Myocyte (in vitro differentiated cells): Measurements from ENCODE around the gene CCL27. TPM values are rescaled to one million over a fixed set of nuclear protein-coding genes. Genes with fewer than 3 reads are reported as not detected.
A peak's percentile ranks its signal among the peaks of the same experiment; 100 is the strongest.

ENCODE experiments used
- DNase-seq: peaks from one replicate; pipeline ENCODE4 v3.0.0-alpha.2; 2012; ENCODE audit warnings: low read depth
- polyA plus RNA-seq: library from polyadenylated mRNA; unstranded; fragments of >200 nt; gene quantifications from one replicate; pipeline ENCODE4 v1.2.1, GENCODE V29; 2012; ENCODE audit warnings: missing spikeins
- total RNA-seq: library from RNA; depleted of rRNA; stranded (reverse); fragments of >200 nt; gene quantifications from 2 replicates; pipeline ENCODE4 v1.2.3, GENCODE V29; 2014

The CCL27 gene, protein sequence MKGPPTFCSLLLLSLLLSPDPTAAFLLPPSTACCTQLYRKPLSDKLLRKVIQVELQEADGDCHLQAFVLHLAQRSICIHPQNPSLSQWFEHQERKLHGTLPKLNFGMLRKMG
- total RNA-seq = not detected in 2 replicates
- polyA plus RNA-seq = 0.38 TPM

DNA sequence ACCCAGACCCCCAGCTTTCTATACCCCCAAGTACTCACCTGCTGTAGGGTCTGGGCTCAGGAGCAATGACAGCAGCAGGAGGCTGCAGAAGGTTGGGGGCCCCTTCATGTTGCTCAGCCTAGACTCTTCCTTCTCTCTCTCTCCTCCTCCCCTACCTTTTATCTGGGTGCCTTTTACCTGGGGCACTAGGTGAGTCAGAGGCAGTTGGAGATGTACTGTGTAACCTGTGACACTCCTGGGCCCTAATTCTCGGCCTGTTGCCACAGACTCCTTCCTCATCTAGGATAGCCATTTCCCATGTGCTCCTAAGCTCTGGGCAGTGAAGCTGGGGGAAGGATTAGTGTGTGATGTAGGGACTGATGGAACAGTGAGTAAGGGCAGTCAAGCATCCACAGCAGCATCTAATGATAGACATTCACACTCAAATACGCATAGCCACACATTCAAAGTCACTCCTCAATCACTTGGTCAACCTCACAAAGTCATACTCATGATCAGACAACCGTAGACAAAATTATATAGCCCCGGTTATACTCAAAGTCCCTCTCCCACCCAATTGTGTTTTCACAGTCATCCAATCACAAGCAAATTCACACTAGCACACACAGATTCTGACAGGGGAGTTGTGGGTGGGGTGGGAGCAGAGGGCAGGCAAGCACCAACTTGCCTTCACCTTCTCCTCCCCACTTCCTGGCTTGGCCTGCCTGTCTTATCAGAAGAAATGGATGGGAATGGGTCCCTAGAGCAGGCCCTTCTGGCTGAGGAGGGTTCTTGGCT is at the start of gene CCL27:
TSS of gene CCL27 (minus strand) at position 132 of the 777 bp plus-strand sequence. CDS start at position 108, 24 bp downstream.
- no peak for DNase-seq

DNA sequence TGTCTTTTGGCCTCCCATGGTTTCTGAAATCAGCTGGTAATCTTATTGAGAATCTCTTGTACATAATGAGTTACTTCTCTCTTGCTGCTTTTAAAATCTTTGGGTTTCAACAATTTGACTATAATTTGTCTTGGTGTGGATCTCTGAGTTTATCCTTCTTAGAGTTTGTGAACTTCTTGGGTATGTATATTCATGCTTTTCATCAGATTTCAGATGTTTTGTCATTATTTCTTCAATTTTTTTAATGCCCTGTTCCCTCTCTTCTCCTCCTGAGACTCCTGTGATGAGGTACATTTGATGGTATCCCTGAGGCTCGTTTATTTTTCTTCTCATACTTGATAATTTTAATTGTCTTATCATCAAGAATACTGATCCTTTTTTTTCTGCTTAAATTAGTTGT is 49.7 kb upstream of the CCL27 start:
- no peak for DNase-seq

DNA sequence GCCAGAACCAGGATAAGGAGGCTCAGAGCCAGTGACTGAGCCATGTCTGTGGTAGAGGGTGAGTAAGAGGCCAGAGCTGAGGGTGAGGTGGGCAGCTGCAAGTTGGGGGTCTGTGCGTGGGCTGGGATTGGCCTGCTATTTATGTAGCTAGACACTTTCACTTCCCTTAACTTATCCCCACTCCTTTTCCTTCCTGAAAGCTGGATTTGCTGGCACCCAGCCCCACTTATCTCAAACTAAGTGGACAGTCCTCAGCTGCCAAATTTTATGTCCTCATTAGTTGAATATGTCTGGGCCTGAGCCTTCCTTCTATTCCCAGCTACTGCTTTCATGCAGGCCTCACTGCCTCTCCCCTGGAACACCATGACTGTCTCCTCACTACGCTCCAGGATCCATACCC is 47.6 kb upstream of the CCL27 start, which contains the start of gene CCL21:
TSS of gene CCL21 (minus strand) at position 114 of the 400 bp plus-strand sequence. CDS start at position 44, 70 bp downstream.
- DNase-seq = peak; percentile 73

DNA sequence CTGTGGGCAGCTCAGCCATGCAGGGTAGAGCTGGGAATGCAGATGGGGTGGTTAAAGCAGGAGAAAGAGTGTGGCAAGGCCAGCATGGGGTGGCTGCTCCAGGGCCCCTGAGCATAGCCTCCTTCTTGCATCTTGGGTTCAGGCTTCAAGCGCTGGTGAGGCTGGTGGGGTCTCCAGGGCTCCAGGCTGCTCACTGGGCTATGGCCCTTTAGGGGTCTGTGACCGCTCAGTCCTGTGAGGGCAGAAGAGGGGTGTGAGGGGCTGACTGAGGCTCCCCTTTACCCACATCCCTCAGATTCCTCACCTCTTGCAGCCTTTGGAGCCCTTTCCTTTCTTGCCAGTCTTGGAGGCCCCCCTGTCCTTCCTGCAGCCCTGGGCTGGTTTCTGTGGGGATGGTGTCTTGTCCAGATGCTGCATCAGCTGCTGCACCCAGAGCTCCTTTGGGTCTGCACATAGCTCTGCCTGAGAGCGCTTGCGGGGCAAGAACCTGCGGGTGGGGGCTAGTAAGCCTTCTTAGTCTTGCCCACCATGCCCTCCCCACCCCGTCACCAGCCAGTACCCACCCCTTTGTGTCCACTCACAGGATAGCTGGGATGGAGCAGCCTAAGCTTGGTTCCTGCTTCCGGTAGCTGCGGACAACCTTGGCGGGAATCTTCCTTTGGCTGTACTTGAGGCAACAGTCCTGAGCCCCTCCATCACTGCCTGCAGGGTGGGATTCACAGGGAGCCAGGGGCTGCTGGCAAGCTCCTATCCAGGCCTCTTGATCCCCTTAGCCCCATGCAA is 46.9 kb upstream of the CCL27 start:
- DNase-seq = no peak

DNA sequence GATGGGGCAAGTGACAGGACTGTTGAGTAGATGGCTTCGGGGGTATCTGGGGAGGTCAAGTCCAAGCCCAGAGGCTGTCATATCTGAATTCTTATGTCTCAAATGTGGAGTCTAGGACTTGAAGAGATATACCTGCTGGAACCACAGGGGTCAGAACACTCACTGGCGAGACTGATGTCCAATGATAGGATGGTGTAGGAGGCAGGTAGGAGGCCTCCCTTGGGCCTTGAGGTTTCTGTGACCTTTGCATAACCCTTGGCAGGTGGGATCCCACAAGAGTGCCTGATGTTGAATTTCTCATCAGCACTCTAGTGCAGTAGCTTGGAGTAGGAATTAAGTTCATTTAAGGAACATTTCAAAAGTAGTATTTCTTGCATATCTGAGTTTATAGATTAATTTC is 44.7 kb upstream of the CCL27 start:
- DNase-seq = no peak

DNA sequence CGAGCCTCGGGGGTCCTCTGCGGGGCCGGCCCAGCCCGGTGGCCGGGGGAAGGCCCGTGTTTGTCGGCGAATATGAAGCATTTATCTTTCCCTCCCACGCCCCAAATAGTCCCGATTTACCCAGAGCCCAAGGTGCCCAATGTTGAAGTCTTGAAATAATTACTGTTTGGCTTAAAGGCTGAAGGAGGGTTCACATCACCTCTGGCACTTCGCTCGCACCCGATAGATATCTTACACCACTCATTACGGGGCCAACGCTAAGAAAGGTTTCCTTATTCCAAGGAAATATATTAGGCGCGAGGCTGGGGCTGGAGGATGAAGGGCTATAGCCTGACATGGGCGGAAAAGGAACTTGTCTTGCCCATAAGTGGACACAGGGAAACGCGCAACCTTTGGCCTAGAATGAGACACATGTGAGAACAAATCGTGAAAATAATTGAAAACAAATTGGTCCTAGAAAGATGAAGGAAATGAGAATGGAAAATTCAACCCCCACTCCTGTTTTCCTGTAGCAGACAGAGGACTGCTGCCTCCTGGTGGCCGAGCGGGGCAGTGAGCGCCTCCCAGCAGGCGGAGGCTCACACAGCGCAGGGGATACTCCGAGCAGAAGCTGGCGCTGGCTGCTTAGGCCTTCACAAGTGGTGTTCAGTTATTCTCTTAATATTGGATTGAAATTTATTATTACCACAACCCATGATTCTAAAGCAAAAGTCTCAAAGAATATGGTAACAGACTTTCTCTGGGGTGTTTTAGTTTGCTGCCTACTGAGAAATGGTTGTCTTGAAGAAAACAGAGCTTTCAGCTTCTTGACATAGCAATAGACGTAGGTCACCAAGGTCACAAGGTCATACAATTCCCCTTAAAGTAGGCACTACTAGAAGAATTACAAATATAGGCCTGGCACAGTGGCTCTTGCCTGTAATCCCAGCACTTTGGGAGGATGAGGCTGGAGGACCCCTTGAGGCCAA is 39.6 kb upstream of the CCL27 start:
- peak; percentile 75 for DNase-seq

DNA sequence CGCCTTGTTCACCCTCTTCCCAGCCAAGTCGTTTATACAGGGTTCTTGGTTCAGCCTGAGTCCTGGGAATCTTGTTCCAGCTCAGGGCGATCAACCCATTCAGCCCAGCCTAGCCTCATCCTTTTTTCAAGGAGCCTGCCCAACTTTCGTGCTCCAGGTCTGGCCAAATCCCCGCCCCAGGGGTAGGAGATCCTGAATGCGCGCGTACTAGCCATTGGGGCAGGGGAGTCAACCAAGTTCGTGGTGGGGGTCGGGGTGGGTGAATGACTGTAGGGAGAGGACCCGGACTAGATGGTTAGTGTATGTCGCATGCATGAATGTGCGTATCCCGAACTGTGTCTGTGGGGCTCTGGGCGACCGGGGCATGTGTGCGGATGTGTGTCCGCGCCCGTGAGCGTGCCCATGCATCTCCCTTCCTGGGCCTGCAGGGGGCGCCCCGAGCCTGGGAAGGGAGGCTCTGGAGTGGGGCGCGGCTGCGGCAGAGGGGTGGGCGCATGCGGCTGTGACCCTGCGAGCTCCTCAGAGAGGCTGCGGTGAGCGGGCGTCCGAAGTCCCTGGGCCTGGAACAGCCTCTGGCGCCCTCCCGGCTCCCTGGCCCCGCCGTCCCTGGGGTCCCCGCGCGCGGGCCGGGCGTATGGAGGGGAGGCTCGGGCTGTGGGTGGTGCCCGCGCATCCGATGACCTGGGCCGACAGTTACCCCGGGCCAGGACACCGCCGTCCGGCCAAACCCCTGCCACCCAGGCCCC is 38.7 kb upstream of the CCL27 start:
- DNase-seq = peak; percentile 79

DNA sequence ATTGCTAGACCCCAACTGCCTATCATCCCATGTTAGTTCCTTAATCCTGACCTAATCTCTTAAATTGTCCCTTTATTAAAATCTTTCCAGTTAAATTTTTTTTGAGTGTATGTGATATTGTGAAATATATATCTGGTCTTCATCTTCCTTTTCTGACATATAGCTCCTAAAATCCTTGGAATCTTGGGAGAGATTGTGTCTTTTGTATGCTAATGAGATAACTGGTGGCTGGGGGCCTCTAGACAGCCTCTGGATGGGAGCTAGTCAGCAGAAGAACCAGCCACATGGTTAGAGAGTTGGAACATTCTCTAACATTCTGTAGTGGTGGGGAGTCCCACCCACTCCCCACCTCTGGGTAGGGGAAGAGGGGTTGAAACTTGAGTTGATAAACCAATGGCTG is 32.4 kb upstream of the CCL27 start:
- no peak for DNase-seq

DNA sequence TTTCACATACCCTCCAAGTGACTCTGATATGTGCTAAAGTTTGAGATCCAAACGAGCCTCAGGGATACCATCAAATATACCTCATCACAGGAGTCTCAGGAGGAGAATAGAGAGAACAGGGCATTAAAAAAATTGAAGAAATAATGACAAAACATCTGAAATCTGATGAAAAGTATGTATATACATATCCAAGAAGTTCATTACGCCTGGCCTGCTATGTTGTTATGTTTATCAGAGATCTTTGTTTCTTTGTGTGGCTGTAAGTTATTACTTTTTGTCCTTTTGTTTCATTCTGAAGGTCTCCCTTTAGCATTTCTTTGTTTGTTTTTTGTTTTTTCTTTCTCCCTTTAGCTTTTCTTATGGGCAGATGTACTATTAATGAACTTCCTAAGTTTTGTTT is 31.1 kb upstream of the CCL27 start:
- DNase-seq = no peak

DNA sequence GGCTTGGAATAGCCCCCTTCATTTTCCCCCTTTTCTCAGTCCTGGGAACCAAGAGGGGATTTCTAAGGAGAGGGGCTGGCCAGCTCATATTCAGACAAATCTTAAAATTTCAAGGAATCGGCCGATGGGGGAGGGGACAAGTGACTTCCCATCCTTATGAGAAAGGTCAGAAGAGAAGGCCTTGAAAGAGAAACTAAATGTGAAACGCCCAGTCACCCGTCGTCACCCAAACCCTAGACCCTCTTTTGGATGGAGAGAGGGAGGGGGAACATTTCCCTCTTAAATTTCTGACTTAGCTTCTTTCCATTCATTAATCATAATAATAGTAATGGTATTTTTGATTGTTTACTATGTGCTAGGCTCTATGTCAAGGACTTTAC is 29.5 kb upstream of the CCL27 start:
- DNase-seq = no peak

DNA sequence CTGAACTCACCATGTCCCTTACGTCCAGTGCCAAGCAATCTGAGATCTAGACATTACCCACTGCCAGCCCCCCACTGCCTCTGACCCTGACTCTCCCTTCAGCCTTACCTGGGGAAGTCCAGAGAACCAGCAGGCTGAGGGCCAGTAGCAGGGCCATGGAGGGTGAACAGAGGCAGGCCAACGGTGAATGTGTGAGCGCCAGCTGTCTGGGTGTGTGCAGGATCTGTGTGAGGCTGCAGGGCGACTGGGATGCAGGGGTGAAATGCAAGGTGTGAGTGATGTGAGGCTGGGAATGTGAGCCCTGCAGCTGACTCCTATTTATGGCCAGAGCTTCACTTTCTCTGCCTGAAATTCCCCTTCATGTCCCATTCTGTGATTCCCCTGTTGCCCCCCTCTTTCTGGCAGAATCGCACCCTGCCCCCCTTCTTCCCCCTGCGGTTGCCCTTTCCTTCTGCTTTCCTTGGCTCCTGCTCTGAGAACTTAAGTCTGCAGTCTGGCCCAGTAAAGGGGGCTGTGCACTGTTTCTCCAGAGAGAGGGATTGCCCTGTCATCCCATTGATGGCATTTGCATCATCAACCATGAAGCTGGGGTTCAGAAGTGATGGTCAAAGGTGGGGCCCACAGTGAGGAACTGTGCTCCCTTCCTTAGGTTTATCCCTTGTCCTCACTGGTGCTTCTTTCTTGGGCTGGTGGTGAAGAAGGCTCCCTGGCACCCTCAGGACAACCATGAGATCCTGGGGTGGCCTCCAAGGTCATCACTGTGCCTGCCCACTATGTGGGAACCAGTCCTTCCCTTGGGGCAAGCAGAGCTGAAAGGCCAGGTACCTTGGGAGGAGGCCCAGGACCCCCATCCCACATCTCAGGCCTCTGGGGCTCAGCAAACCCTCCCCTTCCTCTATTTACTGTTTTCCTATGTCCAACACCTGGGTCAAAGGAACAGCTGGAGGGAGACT is 28.8 kb upstream of the CCL27 start, which contains the start of gene CCL19:
TSS of gene CCL19 (minus strand) at position 294 of the 953 bp plus-strand sequence. CDS start at position 157, 137 bp downstream.
- no peak for DNase-seq

DNA sequence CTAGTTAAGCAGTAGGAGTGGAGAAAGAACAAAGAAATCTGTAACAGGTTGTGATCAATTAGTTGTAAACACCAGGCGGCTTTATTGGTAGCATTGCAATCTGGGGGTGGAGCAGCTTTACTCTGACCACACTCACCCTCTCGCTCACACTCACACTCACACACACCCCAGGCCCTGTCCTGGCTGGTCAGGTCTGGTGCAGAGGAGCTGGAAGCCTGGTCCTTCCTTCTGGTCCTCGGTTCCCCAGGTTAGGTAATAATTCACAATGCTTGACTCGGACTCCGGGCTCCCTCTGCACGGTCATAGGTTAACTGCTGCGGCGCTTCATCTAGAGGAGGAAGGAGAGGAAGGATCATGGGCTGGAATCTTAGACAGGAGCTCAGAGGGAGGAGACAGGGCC is 27.1 kb upstream of the CCL27 start:
- no peak for DNase-seq

DNA sequence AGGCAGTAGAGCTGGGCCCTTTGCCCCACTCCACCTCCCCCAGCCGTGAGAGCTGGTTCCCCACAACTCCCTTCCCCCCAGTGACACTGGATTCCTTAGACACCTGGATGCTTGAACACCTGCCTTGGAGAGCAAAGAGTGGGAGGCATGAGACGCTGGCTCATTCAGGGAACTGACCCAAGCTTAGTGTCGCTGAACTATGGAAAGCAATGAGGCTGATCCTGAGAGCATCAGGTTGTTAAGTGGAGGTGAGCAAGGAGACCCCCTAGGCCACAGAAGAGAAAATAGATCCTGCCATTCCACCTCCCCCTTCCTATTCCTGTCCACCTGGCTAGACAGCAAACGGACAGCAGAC is 26.6 kb upstream of the CCL27 start:
- no peak for DNase-seq

DNA sequence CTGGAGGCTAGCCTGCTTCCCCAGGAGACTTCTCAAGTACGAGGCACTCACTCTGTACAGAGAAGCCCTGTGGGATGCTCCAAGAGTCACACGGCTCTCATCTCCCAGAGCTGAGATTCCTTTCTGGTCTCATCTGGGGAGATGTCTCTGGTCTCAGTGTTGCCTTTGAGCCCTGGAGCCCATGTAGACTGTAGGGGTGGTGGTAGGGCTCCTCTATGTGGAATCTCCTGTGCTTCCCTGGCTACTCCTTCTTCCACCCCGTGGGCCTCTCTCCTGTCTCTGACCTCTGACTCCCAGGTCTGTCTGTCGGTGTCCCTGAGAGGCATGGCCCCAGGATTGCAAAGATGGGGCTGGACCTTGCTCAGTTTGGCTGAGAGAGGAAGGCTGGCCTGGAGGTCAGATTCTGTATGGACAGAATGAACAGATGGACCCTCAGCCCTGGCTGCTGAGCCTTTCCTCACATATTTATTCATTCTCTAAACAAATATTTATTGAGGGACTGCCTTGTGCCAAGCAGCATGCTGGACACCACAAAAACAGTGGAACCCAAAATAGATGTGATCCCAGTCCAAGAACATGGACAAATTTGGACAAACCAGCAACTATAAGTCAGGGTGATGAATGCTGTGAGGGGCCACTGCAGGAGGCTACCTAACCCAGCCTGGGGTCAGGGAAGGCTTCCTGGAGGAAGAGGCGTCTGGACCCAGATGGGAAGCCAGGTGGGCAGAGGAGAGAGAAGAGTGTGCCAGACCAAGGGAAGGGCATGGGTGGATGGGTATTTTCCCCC is 26.1 kb upstream of the CCL27 start:
- DNase-seq = no peak

DNA sequence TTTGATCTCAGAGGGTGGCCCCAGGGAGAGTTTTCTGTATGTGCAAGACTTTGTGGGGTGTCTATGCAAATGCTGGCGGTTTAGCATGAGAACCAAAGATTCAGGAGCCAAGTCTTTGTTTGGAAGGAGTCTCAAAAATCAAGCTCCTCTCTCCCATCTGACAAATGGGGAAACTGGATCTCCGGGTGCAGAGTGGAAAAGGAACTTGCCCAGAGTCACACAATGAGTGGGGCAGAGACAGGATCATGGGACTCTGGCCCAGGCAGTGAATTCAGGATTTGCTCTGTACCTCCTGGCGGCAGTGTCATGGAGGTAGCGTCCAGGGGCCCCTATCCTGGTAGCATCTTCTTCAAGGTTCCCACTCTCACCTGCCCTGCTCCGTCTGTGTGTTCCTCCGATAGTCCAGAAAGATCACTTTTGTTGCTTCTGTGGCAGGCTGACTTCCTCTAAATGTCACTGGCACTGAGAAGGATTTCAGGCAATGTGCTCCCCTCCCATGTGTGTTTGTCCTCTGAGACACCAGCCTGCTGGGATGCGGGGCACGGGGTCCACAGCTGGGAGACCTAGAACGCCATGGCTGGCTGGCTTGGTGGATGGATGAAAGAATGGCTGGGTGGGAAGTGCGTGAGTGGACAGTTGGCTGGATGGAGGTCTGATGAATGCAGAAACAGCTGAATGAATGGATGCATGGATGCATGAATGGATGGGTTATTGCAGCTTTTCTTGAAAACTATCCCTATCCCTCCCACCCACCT is 25.0 kb upstream of the CCL27 start:
- no peak for DNase-seq

DNA sequence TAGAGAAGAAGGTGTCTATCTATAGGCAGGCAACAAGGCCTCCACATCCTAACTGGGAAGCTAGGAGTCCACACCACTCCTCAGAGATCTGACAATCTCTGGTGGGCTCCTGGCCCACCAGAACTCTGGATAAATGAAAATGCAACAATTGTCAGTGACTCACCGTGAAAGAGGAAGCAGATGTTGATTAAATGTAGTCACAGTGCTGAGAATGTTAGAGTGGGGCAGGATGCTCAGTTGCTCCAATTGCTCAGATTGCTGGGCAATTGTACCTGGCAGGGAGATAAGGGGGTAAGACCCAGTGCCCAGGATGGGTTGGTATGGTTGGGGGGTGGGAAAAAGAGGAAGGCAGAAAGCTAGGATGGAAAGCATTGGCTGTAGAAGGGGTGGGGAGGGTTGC is 24.3 kb upstream of the CCL27 start:
- DNase-seq = no peak

DNA sequence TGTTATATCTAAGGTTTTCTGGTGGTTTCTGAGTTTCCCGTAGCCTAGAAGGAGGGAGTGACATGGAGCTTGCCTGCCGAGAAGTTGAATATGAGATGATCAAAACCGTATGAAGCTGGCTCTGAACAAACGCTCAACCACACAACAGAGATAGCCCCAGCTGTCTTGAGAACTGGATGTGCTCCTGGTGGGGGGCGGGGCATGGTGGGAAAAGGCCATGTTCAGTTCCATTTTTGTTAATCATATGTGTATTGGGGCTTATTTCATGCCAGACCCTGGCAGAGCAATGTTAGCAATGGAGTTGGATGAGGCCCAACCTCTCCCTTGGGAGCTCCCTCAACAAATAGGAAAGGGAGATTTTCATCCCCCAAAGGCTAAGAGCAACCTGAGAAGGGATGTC is 23.8 kb upstream of the CCL27 start:
- peak; percentile 13 for DNase-seq

DNA sequence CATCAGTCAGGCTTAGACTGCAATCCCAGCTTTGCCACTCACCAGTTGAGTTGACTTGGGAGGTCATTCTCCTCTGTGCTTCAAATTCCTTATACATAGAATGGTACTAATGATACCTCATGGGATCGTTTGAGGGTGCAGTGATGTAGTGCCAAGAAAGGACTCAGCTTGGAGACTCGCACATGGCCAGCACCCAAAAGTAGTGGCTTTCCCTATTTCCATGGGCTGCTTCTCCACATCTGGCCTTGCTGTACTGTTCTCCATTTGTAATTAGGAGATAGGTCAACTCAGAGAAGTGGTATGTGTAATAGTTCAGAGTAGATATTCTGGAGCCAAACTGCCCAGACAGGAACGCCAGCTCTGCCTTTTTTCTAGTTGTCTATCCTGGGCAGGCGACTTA is 23.1 kb upstream of the CCL27 start:
- DNase-seq = no peak
